ENCODE results near the gene STRN4. TPM values are rescaled to one million over a fixed set of nuclear protein-coding genes. Genes with fewer than 3 reads are reported as not detected.
"Not testable (repeated sequence)": the region's sequence is repeated elsewhere in the genome, so short reads cannot be mapped to it uniquely, and the experiment has no call there.

STRN4 gene
- polyA plus RNA-seq, 1 experiment, result 48.1 TPM

GRCh38 chr19:46715620-46715974, 30.7 kb downstream of the STRN4 start:
- Histone ChIP-seq H3K27me3 (ENCODE audit: control insufficient read depth, insufficient read depth, low read length) (no peaks in the 10 kb centered on the region), H3K9me3 (ENCODE audit: control insufficient read depth, insufficient read depth, low read length) (peaks cover 3% of the 10 kb centered on the region; the same call in 1 of the 2 replicates), H3K27ac (ENCODE audit: low read depth, low read length) (no peak overlapping the region), H3K4me3 (ENCODE audit: low read depth, low read length) (peak overlapping the region; percentile 76)
- DNase-seq (ENCODE audit: low read depth, low spot score), result no peak
- CTCF ChIA-PET, result interaction anchor here (1.5 to 6.5 kb wide), 2 partner anchors 12 to 13 kb away, joined by 8 to 46 read pairs; no protein-coding TSS in a partner anchor
- TF ChIP-seq CTCF (IDR thresholded peaks at IDR 0.05; ENCODE audit: low read depth, low read length), result no peak
- POLR2A ChIA-PET, result interaction anchor here (0.6 kb wide), 1 partner anchor 73 kb away, joined by 3 read pairs; the partner anchor contains the start of gene SLC1A5

DNA sequence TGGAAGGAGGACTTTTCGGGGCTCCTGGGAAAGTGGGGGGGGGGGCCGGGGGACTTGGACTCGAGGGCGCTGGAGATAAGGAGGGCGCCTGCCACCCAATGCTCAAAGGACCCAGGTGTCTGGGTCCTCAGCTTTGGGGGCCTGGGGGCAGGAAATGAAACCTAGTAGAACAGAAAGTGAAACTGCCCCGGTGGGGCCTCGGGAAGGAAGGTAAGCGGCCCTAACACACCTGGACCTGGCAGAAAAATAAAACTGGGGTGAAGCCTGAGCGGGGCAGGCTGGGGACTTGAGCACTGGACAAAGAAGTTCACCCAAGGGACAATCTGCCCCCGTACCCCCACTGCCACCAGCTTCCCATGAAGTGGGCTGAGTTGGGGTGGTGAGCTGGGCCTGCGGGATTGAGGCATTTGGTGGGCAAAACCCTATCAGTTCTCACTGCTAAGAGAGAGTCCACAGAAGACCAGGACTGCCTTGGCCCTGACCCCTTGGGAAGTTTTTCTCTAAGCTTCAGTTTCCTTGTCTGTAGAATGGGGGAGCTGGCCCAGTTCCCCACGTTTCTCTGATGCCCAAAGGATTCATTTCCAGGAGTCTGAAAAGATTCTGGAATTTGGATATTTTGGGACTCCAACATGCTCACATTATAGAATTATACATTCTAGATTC, 31.7 kb downstream of the STRN4 start:
- no peaks in the 10 kb centered on the region for H3K27me3 ChIP-seq (ENCODE audit: control insufficient read depth, insufficient read depth, low read length)
- ChIA-PET CTCF (interaction anchor here (0.6 to 6.5 kb wide), 4 partner anchors 11 to 299 kb away, joined by 3 to 46 read pairs (median 6); partner anchors contain the start of gene DACT3), POLR2A (interaction anchor here (0.5 to 0.6 kb wide), 3 partner anchors 10 to 279 kb away, joined by 3 to 7 read pairs (median 3); no protein-coding TSS in a partner anchor)
- peak overlapping the region; percentile 71 for H3K4me3 ChIP-seq (ENCODE audit: low read depth, low read length)
- H3K9me3 ChIP-seq (ENCODE audit: control insufficient read depth, insufficient read depth, low read length), result peaks cover 4% of the 10 kb centered on the region; the same call in 1 of the 2 replicates
- no peak for DNase-seq (ENCODE audit: low read depth, low spot score)
- peak overlapping the region; percentile 39 for H3K27ac ChIP-seq (ENCODE audit: low read depth, low read length)
- TF ChIP-seq CTCF (IDR thresholded peaks at IDR 0.05; ENCODE audit: low read depth, low read length), result no peak

DNA sequence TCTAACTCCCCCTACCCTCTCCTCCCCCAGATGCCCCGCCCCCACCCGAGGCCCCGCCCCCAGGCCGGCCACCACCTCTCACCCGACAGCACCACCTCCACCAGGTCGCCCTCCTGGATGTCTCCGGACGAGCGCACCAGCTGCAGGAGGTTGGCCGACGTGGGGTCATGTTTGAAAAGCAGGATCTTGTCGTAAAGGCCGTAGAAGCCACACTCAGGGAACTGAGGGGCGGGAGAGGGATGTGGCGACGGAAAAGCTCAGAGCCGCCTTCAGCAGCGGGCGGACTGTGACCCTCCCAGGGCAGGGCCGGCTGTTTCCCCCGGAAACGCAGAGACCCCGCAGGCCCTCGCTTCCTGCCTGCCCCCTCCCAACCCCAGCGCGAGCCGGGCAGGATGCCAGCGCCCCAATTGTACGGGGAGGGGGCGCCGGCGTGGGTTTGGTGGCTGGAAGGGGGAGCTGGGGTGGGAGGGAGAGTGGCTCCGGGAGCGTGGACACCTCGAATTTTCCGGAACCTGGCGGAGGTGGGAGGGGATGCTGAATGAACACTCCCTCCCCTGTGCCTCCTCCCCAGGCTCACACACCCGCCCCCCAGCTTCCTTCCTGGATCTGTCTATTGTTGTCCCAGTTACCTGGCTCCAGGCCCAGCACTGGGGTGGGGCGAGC, 32.3 kb downstream of the STRN4 start:
- DNase-seq (ENCODE audit: low read depth, low spot score), result no peak
- ChIA-PET CTCF (interaction anchor here (0.6 to 6.5 kb wide), 6 partner anchors 10 to 299 kb away, joined by 3 to 46 read pairs (median 3); partner anchors contain the start of gene DACT3), POLR2A (interaction anchor here (0.6 to 1.0 kb wide), 2 partner anchors 17 to 278 kb away, joined by 3 read pairs; no protein-coding TSS in a partner anchor)
- Histone ChIP-seq H3K4me3 (ENCODE audit: low read depth, low read length) (peak overlapping the region; percentile 71), H3K27ac (ENCODE audit: low read depth, low read length) (peak overlapping the region; percentile 39), H3K27me3 (ENCODE audit: control insufficient read depth, insufficient read depth, low read length) (no peaks in the 10 kb centered on the region), H3K9me3 (ENCODE audit: control insufficient read depth, insufficient read depth, low read length) (peaks cover 4% of the 10 kb centered on the region; the same call in 1 of the 2 replicates)
- TF ChIP-seq CTCF (IDR thresholded peaks at IDR 0.05; ENCODE audit: low read depth, low read length), result no peak

- ChIA-PET POLR2A (interaction anchor here (0.6 kb wide), 1 partner anchor 108 kb away, joined by 6 read pairs; no protein-coding TSS in a partner anchor), CTCF (interaction anchor here (0.5 to 6.5 kb wide), 4 partner anchors 9 to 433 kb away, joined by 3 to 46 read pairs (median 4); no protein-coding TSS in a partner anchor)
- not testable (repeated sequence) for H3K27me3 ChIP-seq (ENCODE audit: control insufficient read depth, insufficient read depth, low read length); H3K9me3 ChIP-seq (ENCODE audit: control insufficient read depth, insufficient read depth, low read length); DNase-seq (ENCODE audit: low read depth, low spot score); H3K4me3 ChIP-seq (ENCODE audit: low read depth, low read length)
- peak overlapping the region; percentile 21 for H3K27ac ChIP-seq (ENCODE audit: low read depth, low read length)
Measured at GRCh38 chr19:46712768-46713338, 33.4 kb downstream of the STRN4 start.

DNA sequence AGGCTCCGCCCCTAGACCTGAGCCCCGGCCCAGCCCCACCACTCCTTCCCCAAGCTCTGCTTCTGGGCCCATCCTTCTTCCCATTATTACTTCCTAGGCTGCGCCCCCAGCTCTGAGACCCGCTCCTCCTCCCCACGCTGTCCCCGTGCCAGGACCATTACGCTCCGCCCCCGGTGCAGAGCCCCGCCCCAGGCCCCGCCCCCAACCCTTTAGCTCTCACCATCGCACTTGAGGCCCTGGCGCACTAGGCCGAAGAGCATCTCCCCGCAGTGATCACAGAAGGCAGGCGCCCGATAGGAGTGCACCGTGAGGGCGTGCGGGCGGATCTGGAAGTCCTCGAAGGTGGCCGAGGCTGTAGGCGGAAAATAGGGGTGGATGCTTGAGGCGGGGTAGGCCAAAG, 35.6 kb downstream of the STRN4 start:
- Histone ChIP-seq H3K9me3 (ENCODE audit: control insufficient read depth, insufficient read depth, low read length) (peaks cover 4% of the 10 kb centered on the region; the same call in 1 of the 2 replicates), H3K27ac (ENCODE audit: low read depth, low read length) (no peak overlapping the region), H3K4me3 (ENCODE audit: low read depth, low read length) (no peak overlapping the region), H3K27me3 (ENCODE audit: control insufficient read depth, insufficient read depth, low read length) (no peaks in the 10 kb centered on the region)
- CTCF ChIA-PET, result interaction anchor here (1.1 to 6.5 kb wide), 2 partner anchors 7 to 17 kb away, joined by 4 to 46 read pairs; no protein-coding TSS in a partner anchor
- DNase-seq (ENCODE audit: low read depth, low spot score), result no peak
- POLR2A ChIA-PET, result no interaction called here
- TF ChIP-seq CTCF (IDR thresholded peaks at IDR 0.05; ENCODE audit: low read depth, low read length), result no peak

Measured in AG04450 (cell line).